Prostate gland (tissue), 2 donors: ENCODE measurements around the gene C21orf58.

ENCODE experiments used
- CTCF ChIP-seq, 4 experiments: fragments of 200-600 bp in 2 of 4; fragments of 450-650 bp in 2 of 4; sonication (generic) in 2 of 4; IDR thresholded peaks; 1 replicate in 3 of 4; 2 replicates in 1 of 4; pipeline ENCODE4 v1.5.1; 2016 to 2019; ENCODE audit warnings: antibody characterized with exemption in 4 of 4, mild to moderate bottlenecking in 2 of 4, moderate library complexity in 2 of 4
- POLR2A ChIP-seq: fragments of 450-650 bp; IDR thresholded peaks from one replicate; pipeline ENCODE4 v1.6.1; 2016; ENCODE audit warnings: antibody characterized with exemption, mild to moderate bottlenecking
- POLR2AphosphoS5 ChIP-seq: sonication (generic); formaldehyde crosslinking; IDR thresholded peaks from one replicate; pipeline ENCODE4 v1.6.1; 2017; ENCODE audit warnings: antibody characterized with exemption

- TF ChIP-seq CTCF (IDR thresholded peaks at IDR 0.05) (no peak), POLR2AphosphoS5 (no peak), POLR2A (no peak)
Observed at GRCh38 chr21:46352164-46352515, 28.5 kb upstream of the C21orf58 start.
